K562 (cell line): ENCODE results near the gene ENTPD5. TPM values are rescaled to one million over a fixed set of nuclear protein-coding genes. Genes with fewer than 3 reads are reported as not detected.

Source experiments
- CHD1 ChIP-seq: fragments of 200-600 bp; sonication (generic); IDR thresholded peaks from one replicate; pipeline ENCODE4 v1.6.1; 2012; ENCODE audit warnings: mild to moderate bottlenecking, moderate library complexity, low read length, inconsistent platforms
- HDAC2 ChIP-seq: fragments of 450-650 bp; IDR thresholded peaks from 2 replicates; pipeline ENCODE4 v1.6.1; 2016; ENCODE audit warnings: mild to moderate bottlenecking
- KDM5B ChIP-seq: fragments of 200-600 bp; sonication (generic); IDR thresholded peaks from 2 replicates; pipeline ENCODE4 v1.6.1; 2012; ENCODE audit warnings: low read depth, mild to moderate bottlenecking, moderate library complexity, low read length, control low read depth, inconsistent platforms; ENCODE audit not compliant: insufficient replicate concordance
- MYBL2 ChIP-seq, 2 experiments: fragments of 450-650 bp in 1 of 2; sonication (generic) in 1 of 2; formaldehyde crosslinking in 1 of 2; IDR thresholded peaks; 2 replicates each; pipeline versions ENCODE4 v1.6.1 to v1.8.1; 2017 to 2022; ENCODE audit warnings: borderline replicate concordance in 1 of 2, inconsistent platforms in 1 of 2, low read depth in 1 of 2, mild to moderate bottlenecking in 1 of 2, missing genetic modification reagents in 1 of 2, moderate library complexity in 1 of 2
- POLR2AphosphoS5 ChIP-seq: IDR thresholded peaks from 2 replicates; pipeline ENCODE4 v1.6.1; 2011; ENCODE audit warnings: mild to moderate bottlenecking, low read depth, low read length, moderate library complexity; ENCODE audit not compliant: control insufficient read depth, insufficient read depth
- PTTG1 ChIP-seq: fragments of 450-650 bp; IDR thresholded peaks from 2 replicates; pipeline ENCODE4 v1.6.1; 2016; ENCODE audit warnings: low read depth, mild to moderate bottlenecking, missing genetic modification characterization, missing compliant biosample characterization
- RCOR1 ChIP-seq, 2 experiments: IDR thresholded peaks; 2 replicates each; pipeline ENCODE4 v1.6.1; 2012; ENCODE audit warnings: low read depth in 2 of 2, low read length in 2 of 2, borderline replicate concordance in 1 of 2, improper control_type of control experiment in 1 of 2
- SIRT6 ChIP-seq: IDR thresholded peaks from one replicate; pipeline ENCODE4 v1.6.1; 2012; ENCODE audit warnings: low read depth, mild to moderate bottlenecking, control low read depth, inconsistent platforms, low read length, moderate library complexity
- STAG1 ChIP-seq: sonication (generic); formaldehyde crosslinking; IDR thresholded peaks from 2 replicates; pipeline ENCODE4 v1.5.0; 2020; ENCODE audit warnings: missing genetic modification reagents, borderline replicate concordance
- TAF1 ChIP-seq: IDR thresholded peaks from 2 replicates; pipeline ENCODE4 v1.6.1; 2011; ENCODE audit warnings: mild to moderate bottlenecking, low read length, moderate library complexity; ENCODE audit not compliant: insufficient read depth, control insufficient read depth, severe bottlenecking; ENCODE audit errors: extremely low read depth
- TAL1 ChIP-seq: fragments of 450-650 bp; IDR thresholded peaks from 2 replicates; pipeline ENCODE4 v1.6.1; 2016; ENCODE audit warnings: mild to moderate bottlenecking
- ZFPM2 ChIP-seq: fragments of 250-450 bp; sonication (Bioruptor Pico); IDR thresholded peaks from 2 replicates; pipeline ENCODE4 v1.5.1; 2022; ENCODE audit warnings: mild to moderate bottlenecking
- polyA plus RNA-seq, 8 experiments: library from polyadenylated mRNA; depleted of rRNA in 4 of 8; stranded (reverse) in 5 of 8; unstranded in 3 of 8; fragments of >200 nt; fragmentation: Nextera tagmentation in 2 of 8; fragmentation: Illumina TruSeq in 1 of 8; extraction: Ambion mirVana in 2 of 8; extraction: Trizol in 1 of 8; gene quantifications; 2 replicates each; pipeline versions ENCODE4 v1.2.1 to v1.2.3, GENCODE V29; 2011 to 2014; ENCODE audit warnings: inconsistent platforms in 1 of 8, missing spikeins in 1 of 8
- total RNA-seq, 7 experiments: library from RNA; depleted of rRNA in 6 of 7; stranded (reverse); fragments of >200 nt in 6 of 7; fragmentation: Illumina TruSeq in 2 of 7; extraction: Trizol in 2 of 7; gene quantifications; 2 replicates each; pipeline versions ENCODE4 v1.2.1 to v1.2.3, GENCODE V29; 2011 to 2021; ENCODE audit warnings: low replicate concordance in 1 of 7
- TF ChIP-seq, protein P1 (sequence below): sonication (generic); formaldehyde crosslinking; IDR thresholded peaks from 2 replicates; pipeline ENCODE4 v1.8.0; 2022; ENCODE audit warnings: missing genetic modification reagents, mild to moderate bottlenecking, moderate library complexity, borderline replicate concordance
- TF ChIP-seq, protein P2 (sequence below): IDR thresholded peaks from 2 replicates; pipeline ENCODE4 v1.6.1; 2012; ENCODE audit warnings: low read depth, low read length, improper control_type of control experiment, borderline replicate concordance
- TF ChIP-seq, protein P3 (sequence below): sonication (generic); formaldehyde crosslinking; IDR thresholded peaks from 2 replicates; pipeline ENCODE4 v1.8.1; 2023; ENCODE audit warnings: missing genetic modification reagents, mild to moderate bottlenecking, borderline replicate concordance
- TF ChIP-seq, protein P4 (sequence below): IDR thresholded peaks from 2 replicates; pipeline ENCODE4 v1.6.1; 2014; ENCODE audit warnings: antibody characterized with exemption

The ENTPD5 gene
- total and polyA plus RNA-seq, 9 of the 15 experiments (the other 6 are each of a cell fraction or from before 2014, with no cell fraction given) = 2.7 to 15.3 (median 10.3) TPM

DNA sequence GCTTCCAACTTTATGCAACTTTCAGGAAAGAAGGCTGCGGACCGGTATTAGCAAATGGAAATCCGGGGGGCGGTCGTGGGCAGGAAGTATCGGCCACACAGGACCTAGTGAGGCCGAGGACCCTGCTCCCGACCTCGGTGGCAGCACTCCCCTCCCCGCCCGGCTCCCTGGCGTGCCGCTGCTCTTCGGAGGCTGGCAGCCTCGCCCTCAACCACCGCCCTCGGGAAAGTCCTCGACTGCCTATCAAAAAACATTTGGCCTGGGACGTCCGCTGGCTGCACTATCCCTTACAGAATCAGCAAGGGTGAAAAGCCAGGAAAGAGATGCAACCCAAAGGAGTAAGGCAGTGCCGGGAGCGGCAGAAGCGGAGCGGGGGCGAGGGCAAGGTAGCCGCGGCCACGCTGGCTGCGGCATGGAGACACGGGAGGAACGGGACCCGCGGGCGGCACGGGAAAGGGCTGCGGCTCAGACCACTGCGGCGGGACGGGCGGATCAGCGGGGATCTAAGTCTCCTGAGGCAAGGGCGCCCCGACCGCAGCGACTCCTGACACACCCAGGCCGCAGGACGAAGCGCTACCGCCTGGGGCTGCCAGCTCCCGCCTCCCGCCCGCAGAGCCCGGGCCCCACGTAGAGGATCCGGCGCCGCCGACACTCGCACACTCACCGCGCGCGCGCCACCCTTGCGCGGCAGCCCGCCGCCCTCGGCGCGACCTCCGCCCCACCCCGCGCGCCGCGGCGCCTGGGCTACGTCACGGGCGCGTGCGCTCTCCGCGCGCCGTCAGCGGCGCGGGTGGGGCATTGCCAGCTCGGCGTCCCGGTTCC, at the start of gene ENTPD5, which contains the start of gene BBOF1 (continued):
- TF ChIP-seq, protein P1, sequence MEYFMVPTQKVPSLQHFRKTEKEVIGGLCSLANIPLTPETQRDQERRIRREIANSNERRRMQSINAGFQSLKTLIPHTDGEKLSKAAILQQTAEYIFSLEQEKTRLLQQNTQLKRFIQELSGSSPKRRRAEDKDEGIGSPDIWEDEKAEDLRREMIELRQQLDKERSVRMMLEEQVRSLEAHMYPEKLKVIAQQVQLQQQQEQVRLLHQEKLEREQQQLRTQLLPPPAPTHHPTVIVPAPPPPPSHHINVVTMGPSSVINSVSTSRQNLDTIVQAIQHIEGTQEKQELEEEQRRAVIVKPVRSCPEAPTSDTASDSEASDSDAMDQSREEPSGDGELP (CRISPR knock-in tag) = peak; percentile 38; the same call in 1 of the 2 replicates
- no peak for TF ChIP-seq ZFPM2
- no peak for TF ChIP-seq HDAC2
- peak; percentile 45; the same call in 1 of the 2 replicates for TF ChIP-seq STAG1
- peak; percentile 67 for TF ChIP-seq CHD1
- TF ChIP-seq, protein P2, sequence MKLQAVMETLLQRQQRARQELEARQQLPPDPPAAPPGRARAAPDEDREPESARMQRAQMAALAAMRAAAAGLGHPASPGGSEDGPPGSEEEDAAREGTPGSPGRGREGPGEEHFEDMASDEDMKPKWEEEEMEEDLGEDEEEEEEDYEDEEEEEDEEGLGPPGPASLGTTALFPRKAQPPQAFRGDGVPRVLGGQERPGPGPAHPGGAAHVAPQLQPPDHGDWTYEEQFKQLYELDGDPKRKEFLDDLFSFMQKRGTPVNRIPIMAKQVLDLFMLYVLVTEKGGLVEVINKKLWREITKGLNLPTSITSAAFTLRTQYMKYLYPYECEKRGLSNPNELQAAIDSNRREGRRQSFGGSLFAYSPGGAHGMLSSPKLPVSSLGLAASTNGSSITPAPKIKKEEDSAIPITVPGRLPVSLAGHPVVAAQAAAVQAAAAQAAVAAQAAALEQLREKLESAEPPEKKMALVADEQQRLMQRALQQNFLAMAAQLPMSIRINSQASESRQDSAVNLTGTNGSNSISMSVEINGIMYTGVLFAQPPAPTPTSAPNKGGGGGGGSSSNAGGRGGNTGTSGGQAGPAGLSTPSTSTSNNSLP = no peak
- no peak for TF ChIP-seq SIRT6
- peak; percentile 61 for TF ChIP-seq KDM5B
- TF ChIP-seq POLR2AphosphoS5 = peak; percentile 66; the same call in 1 of the 2 replicates
- TF ChIP-seq MYBL2 (IDR thresholded peaks at IDR 0.05; ENCODE audit: low read depth) = no peak
- TF ChIP-seq MYBL2 (CRISPR knock-in tag; IDR thresholded peaks at IDR 0.05; ENCODE audit: borderline replicate concordance) = no peak
- TF ChIP-seq, protein P3, sequence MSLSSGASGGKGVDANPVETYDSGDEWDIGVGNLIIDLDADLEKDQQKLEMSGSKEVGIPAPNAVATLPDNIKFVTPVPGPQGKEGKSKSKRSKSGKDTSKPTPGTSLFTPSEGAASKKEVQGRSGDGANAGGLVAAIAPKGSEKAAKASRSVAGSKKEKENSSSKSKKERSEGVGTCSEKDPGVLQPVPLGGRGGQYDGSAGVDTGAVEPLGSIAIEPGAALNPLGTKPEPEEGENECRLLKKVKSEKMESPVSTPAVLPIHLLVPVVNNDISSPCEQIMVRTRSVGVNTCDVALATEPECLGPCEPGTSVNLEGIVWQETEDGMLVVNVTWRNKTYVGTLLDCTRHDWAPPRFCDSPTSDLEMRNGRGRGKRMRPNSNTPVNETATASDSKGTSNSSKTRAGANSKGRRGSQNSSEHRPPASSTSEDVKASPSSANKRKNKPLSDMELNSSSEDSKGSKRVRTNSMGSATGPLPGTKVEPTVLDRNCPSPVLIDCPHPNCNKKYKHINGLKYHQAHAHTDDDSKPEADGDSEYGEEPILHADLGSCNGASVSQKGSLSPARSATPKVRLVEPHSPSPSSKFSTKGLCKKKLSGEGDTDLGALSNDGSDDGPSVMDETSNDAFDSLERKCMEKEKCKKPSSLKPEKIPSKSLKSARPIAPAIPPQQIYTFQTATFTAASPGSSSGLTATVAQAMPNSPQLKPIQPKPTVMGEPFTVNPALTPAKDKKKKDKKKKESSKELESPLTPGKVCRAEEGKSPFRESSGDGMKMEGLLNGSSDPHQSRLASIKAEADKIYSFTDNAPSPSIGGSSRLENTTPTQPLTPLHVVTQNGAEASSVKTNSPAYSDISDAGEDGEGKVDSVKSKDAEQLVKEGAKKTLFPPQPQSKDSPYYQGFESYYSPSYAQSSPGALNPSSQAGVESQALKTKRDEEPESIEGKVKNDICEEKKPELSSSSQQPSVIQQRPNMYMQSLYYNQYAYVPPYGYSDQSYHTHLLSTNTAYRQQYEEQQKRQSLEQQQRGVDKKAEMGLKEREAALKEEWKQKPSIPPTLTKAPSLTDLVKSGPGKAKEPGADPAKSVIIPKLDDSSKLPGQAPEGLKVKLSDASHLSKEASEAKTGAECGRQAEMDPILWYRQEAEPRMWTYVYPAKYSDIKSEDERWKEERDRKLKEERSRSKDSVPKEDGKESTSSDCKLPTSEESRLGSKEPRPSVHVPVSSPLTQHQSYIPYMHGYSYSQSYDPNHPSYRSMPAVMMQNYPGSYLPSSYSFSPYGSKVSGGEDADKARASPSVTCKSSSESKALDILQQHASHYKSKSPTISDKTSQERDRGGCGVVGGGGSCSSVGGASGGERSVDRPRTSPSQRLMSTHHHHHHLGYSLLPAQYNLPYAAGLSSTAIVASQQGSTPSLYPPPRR (CRISPR knock-in tag) = no peak
- TF ChIP-seq TAF1 = peak; percentile 82
- no peak for TF ChIP-seq PTTG1 (tag)
- no peak for TF ChIP-seq TAL1
- TF ChIP-seq RCOR1 (IDR thresholded peaks at IDR 0.05; ENCODE audit: borderline replicate concordance in 1 of 2, low read depth in 2 of 2, low read length in 2 of 2) = 0 out of 4 replicates have a peak, but pooled peaks of 1 of the 2 experiments have one; percentile 48
- TF ChIP-seq, protein P4, sequence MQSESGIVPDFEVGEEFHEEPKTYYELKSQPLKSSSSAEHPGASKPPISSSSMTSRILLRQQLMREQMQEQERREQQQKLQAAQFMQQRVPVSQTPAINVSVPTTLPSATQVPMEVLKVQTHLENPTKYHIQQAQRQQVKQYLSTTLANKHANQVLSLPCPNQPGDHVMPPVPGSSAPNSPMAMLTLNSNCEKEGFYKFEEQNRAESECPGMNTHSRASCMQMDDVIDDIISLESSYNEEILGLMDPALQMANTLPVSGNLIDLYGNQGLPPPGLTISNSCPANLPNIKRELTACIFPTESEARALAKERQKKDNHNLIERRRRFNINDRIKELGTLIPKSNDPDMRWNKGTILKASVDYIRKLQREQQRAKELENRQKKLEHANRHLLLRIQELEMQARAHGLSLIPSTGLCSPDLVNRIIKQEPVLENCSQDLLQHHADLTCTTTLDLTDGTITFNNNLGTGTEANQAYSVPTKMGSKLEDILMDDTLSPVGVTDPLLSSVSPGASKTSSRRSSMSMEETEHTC = no peak
